HG02588 (cell line): Measurements from ENCODE around the gene CACNG4.

Source experiments
- ATAC-seq: cut with Tn5 transposase; IDR thresholded peaks from one replicate; pipeline ENCODE4 v1.9.1; 2021; ENCODE audit warnings: mild to moderate bottlenecking, moderate library complexity; ENCODE audit not compliant: unreplicated experiment

Gene CACNG4

DNA sequence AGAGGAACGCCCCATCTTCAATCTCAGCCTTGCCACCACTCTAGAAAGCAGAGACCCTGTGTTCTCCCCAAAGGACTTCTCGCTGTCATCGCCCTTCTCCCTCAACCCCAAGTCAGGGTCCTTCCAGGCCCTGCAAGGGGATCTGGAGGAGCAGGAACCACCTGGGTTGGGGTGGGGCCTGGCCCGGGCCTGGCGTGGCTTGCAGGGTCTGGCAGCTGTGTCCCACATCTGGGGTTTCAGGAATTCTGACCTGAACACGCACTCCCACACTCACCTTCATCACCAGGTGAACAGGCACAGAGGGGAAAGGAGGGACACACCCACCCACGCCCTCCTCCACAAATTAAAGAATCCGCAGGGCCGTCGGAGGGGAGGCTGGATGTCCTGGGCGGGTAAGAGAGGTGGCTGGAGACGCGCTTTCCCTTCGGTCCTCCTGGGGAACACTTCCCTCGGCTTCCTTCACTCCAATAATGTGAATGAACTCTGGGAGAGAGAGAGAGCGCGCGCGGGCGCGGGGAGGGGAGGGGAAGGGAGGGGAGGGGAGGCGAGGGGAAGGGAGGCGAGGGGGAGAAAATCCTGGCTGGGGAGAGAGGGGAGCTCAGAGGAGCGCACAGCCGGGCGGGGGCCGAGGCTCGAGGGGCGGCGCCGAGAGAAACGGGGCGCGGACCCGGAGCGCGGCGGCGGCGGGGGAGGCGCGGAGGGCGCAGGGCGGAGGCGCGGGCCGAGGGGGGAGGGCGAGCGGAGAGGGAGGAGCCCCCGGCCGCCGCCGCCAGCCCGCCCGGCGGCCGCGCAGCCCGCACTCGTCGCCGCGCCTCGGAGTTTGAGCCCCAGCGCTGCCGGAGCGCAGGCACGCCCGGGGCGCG is at the start of gene CACNG4:
CACNG4 (plus strand) TSS at position 799 of the 863 bp plus-strand sequence. CDS start 205 bp downstream, outside the sequence.
- ATAC-seq: no peak

DNA sequence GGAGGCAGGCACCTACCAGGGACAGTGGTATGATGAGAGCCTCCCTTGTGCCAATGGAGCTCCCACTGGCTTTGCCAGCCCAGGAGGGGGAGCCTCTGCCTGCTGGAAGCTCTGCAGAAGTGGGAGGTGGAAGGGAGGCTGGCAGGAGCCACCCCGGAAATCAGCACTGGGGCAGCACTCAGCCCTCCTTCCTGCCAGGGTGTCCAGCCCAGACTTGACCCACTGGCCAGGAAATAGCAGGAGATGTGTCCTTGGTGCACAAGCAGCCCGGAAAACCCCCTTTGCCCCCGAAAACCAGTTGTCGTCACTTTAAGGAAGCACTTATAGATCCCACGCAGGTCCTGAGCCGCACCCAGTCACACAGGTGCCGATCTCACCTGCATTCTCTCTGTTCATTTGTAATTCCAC is 49.3 kb upstream of the CACNG4 start:
- ATAC-seq: no peak

DNA sequence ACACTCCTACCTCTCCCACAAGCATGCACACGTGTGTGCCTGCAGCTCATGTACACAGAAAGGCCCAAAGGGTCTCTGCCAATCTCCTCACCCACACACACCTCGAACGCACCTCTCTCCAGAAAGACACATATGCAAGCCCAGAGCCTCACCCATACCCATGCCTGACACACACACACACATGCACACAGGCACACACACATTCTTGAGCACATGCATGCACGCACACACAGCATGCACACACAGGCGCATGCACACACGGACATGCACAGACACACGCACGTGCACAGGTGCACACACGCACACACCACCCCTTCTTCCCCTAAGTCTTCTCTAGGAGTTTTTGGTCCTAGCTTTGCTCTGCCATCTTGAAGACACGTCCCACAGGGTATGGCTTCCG is 48.7 kb upstream of the CACNG4 start:
- no peak for ATAC-seq

DNA sequence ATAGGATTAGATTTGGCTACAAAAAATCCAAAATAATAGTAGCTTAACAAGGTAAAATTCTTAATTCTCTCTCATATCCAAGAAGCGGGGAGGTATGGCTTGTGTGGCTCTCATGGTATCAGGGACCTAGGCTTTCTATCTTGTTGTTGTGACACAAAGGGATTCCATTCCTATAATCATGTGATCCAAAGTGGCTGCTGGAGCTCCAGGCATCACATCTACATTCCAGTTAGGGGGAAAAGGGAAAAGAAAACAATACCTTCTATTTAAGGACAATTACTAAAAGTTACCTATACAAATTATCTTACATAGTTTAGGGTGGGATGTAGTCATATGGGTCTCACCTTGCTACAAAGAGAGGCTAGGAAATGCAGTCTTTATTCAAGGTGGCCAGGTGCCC is 47.6 kb upstream of the CACNG4 start:
- ATAC-seq: no peak

DNA sequence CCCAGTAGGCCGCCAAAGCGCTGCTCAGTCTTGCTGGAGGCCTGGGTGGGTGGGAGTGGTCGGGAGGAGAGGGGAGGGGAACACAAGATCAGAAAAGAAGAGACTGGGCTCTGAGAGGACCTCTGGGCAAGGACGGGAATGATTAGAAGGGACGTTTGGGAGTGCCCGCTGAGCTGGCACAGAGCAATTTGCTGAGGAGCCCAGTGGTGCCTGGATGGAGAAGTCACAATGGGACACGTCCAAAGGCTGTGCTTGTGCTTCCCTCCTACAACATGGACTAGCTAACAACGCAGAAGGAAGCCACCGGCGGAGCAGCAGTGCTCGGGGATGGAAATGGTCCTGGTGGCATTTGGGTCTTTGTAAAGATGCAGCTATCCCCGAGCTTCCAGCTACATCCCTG is 45.6 kb upstream of the CACNG4 start:
- ATAC-seq: no peak

DNA sequence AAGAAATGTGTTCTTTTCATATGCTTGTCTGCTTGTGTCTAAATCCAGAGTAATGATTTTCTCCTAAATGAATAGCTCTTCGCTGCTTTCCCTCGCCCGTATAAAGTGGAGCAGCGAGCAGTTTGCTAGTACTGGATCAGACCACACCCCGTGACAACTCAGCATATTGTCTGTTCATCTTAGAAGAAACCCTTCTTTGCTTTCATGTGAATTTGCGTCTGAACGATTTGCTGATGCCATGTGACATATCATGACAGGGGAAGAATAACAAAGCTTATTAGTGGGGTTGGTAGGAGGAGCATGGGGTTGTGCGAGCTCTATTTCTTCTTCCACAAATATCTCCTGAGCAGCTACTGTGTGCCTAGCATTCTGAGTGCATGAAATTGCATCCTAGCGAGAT is 44.1 kb upstream of the CACNG4 start:
- no peak for ATAC-seq

- no peak for ATAC-seq
Observed at GRCh38 chr17:66920950-66921349, 43.6 kb upstream of the CACNG4 start.

- no peak for ATAC-seq
Observed at GRCh38 chr17:66923886-66924285, 40.6 kb upstream of the CACNG4 start.

GRCh38 chr17:66925811-66926500 is 38.6 kb upstream of the CACNG4 start:
- ATAC-seq: no peak

DNA sequence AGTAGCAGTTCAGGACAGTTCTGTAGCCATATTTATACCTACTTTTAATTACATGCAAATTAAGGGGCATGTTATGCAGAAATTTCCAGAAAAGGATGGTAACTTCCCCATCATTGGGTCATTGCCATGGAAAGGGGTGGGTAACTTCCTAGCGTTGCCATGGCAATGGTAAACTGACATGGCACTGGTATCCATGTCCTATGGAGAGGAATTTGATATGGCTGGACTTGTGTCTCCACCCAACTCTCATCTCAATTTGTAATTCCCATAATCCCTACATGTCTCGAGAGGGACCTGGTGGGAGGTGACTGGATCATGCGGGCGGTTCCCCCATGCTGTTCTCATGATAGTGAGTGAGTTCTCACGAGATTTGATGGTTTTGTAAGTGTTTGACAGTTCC is 35.6 kb upstream of the CACNG4 start:
- ATAC-seq: no peak

GRCh38 chr17:66929591-66929990 is 34.9 kb upstream of the CACNG4 start:
- no peak for ATAC-seq

DNA sequence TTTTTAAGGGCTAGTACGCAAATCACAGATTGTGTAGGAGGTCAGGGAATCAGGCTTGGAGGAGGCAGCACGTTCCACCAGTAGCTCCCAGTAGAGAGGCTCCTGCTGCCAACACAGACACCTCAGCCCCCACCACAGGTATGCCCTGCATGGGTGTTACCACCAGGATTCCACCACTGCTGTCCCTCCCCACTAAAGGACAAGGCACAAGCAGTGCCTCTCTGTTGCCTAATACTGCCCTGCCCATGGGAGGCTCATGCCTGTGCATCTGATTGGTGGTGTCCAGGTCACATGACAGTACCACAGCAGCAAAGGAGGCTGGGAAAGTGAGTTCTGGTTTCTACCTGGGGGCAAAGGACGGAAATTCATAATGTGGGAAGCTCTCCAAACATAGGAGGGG is 33.6 kb upstream of the CACNG4 start:
- ATAC-seq: no peak

DNA sequence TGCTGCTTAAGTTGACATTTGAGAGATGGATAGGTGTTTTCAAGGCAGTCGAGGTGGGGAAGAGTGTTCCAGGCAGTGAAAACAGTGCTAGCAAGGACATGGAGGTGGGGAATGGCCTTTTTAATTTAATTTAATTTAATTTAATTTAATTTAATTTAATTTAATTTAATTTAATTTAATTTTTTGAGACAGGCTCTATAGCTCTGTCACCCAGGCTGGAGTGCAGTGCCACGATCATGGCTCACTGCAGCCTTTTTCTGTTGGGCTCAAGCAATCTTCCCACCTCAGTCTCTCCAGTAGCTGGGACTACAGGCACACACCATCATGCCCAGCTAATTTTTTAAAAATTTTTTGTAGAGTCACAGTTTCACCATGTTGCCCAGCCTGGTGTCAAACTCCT is 32.2 kb upstream of the CACNG4 start:
- ATAC-seq: no peak

GRCh38 chr17:66934040-66934439 is 30.5 kb upstream of the CACNG4 start:
- ATAC-seq: no peak

DNA sequence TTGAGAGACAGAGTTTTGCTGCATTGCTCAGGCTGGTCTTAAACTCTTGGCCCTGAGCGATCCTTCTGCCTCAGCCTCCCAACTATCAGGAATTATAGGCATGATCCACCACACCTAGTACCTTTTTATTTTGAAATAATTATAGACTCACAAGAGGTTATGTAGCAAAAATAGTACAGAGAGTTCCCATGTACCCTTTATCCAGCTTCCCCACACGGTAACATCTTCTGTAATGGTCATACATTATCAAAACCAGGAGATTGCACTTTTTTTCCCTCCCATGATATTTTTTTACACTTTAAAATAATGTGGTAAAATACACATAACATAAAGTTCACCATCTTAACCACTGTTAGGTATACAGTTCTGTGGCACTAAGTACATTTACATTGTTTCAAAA is 28.8 kb upstream of the CACNG4 start:
- ATAC-seq: no peak

- no peak for ATAC-seq
Observed at GRCh38 chr17:66938656-66939055, 25.9 kb upstream of the CACNG4 start.

- ATAC-seq: no peak
Observed at GRCh38 chr17:66939461-66940114, 24.9 kb upstream of the CACNG4 start.

GRCh38 chr17:66941249-66941648 is 23.3 kb upstream of the CACNG4 start:
- no peak for ATAC-seq

- no peak for ATAC-seq
Observed at GRCh38 chr17:66941773-66942450, 22.6 kb upstream of the CACNG4 start.

DNA sequence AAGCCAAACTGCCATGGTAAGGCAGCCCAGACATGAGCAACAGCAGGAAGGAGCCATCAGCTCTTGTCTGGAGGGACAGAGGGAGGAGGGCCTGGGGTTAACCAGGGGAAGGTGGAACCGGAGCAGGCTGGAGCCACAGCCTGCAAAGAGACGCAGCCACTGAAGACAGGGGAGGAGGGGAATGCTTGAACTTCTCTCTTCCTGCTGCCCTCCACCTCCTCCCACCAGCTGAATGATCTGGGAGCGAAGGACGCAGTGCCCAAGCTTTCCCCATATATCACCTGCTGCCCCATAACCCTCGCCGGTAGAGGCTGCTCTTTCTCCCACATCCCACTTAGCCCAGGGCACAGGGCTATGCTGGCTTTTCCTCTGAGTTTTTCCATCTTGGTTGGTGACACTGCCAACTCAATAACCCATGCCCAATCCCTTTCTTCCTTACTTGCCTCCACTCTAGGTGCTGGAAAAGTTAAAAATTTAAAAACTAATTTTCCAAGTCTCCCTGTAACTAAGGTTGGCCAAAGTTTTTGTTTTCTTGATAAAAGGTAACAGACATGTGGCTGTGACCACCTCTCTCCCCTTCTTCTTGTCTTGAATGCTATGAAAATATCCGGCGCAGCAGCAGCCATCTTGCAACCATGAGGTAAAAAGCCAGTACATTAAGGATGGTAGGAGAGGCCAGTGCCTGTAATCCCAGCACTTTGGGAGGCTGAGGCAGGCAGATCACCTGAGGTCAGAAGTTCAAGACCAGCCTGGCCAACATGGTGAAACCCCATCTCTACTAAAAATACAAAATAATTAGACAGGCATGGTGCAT is 21.8 kb upstream of the CACNG4 start:
- no peak for ATAC-seq
